ENCODE data around the gene GAB2.

DNA sequence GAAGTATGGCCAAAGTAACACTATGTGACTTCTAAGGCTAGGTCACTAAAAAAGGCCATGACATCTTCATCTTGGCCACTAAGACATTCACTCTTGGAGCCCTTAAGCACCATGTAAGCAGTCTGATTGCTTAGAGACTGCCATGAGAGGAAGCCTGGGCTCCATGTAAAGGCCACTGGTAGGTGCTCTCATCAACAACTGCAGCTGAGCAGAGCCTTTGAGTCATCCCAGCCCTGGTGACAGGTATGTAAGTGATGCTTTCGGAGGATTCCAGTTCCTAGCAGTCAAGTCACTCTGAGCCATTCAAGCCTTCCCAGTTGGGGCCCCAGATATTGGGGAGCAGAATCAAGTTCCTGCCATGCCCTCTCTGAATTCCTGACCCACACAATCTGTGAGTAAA, 26.2 kb downstream of the GAB2 start:
- TF ChIP-seq, protein P1, sequence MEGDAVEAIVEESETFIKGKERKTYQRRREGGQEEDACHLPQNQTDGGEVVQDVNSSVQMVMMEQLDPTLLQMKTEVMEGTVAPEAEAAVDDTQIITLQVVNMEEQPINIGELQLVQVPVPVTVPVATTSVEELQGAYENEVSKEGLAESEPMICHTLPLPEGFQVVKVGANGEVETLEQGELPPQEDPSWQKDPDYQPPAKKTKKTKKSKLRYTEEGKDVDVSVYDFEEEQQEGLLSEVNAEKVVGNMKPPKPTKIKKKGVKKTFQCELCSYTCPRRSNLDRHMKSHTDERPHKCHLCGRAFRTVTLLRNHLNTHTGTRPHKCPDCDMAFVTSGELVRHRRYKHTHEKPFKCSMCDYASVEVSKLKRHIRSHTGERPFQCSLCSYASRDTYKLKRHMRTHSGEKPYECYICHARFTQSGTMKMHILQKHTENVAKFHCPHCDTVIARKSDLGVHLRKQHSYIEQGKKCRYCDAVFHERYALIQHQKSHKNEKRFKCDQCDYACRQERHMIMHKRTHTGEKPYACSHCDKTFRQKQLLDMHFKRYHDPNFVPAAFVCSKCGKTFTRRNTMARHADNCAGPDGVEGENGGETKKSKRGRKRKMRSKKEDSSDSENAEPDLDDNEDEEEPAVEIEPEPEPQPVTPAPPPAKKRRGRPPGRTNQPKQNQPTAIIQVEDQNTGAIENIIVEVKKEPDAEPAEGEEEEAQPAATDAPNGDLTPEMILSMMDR (IDR thresholded peaks at IDR 0.05; ENCODE audit: poor library complexity) = no peak
- no peak for TF ChIP-seq EZH2 (IDR thresholded peaks at IDR 0.05; ENCODE audit: borderline replicate concordance)

Measured in hepatocyte (in vitro differentiated cells).